Keratinocyte (primary cell): ENCODE measurements around the gene PRXL2B. TPM values are rescaled to one million over a fixed set of nuclear protein-coding genes. Genes with fewer than 3 reads are reported as not detected.
A peak's percentile ranks its signal among the peaks of the same experiment; 100 is the strongest.

Source experiments
- DNase-seq: peaks from one replicate; pipeline ENCODE4 v3.0.0-alpha.2; 2011; ENCODE audit warnings: low read depth, missing footprints, low spot score
- FAIRE-seq: peaks from 2 replicates; lab custom pipeline; 2011; peaks lifted over from hg19 to GRCh38; lab: Jason Lieb, UNC
- H2AFZ ChIP-seq: 2 replicates; pipeline ENCODE4 v1.6.0; 2012; ENCODE audit warnings: low read length, control low read depth, inconsistent platforms; ENCODE audit not compliant: control insufficient read depth
- H3K27ac ChIP-seq: 2 replicates; pipeline ENCODE4 v1.5.1; 2011; ENCODE audit warnings: low read length; ENCODE audit not compliant: control insufficient read depth, insufficient read depth
- H3K27me3 ChIP-seq: 3 replicates; pipeline ENCODE4 v1.6.0; 2011; ENCODE audit warnings: low read length; ENCODE audit not compliant: control insufficient read depth, insufficient read depth; ENCODE audit errors: extremely low read depth
- H3K36me3 ChIP-seq, 2 experiments: 2 replicates in 1 of 2; 3 replicates in 1 of 2; pipeline ENCODE4 v1.5.1; 2011; ENCODE audit warnings: low read length in 2 of 2, mild to moderate bottlenecking in 1 of 2; ENCODE audit not compliant: control insufficient read depth in 2 of 2, insufficient read depth in 2 of 2; ENCODE audit errors: extremely low read depth in 1 of 2
- H3K4me1 ChIP-seq: 3 replicates; pipeline ENCODE4 v1.5.1; 2011; ENCODE audit warnings: low read length; ENCODE audit not compliant: control insufficient read depth, insufficient read depth; ENCODE audit errors: extremely low read depth
- H3K4me2 ChIP-seq: 3 replicates; pipeline ENCODE4 v1.6.0; 2011; ENCODE audit warnings: low read depth, low read length; ENCODE audit not compliant: control insufficient read depth, insufficient read depth; ENCODE audit errors: extremely low read depth
- H3K4me3 ChIP-seq, 3 experiments: fragments of 200-600 bp in 1 of 3; sonication (generic) in 1 of 3; 2 replicates in 2 of 3; 3 replicates in 1 of 3; pipeline ENCODE4 v1.5.1; 2011 to 2016; ENCODE audit warnings: low read length in 3 of 3, mild to moderate bottlenecking in 3 of 3, control low read depth in 2 of 3, inconsistent platforms in 1 of 3, low read depth in 1 of 3, mixed read lengths in 1 of 3, mixed run types in 1 of 3, moderate library complexity in 1 of 3; ENCODE audit not compliant: control insufficient read depth in 2 of 3, insufficient read depth in 2 of 3; ENCODE audit errors: extremely low read depth in 1 of 3
- H3K79me2 ChIP-seq: 2 replicates; pipeline ENCODE4 v1.6.0; 2012; ENCODE audit warnings: low read length; ENCODE audit not compliant: control insufficient read depth, insufficient read depth
- H3K9ac ChIP-seq: 3 replicates; pipeline ENCODE4 v1.6.0; 2011; ENCODE audit warnings: low read length; ENCODE audit not compliant: control insufficient read depth, insufficient read depth; ENCODE audit errors: extremely low read depth
- H3K9me1 ChIP-seq: 3 replicates; pipeline ENCODE4 v1.6.0; 2011; ENCODE audit warnings: low read length; ENCODE audit not compliant: control insufficient read depth, insufficient read depth; ENCODE audit errors: extremely low read depth
- H3K9me3 ChIP-seq: 2 replicates; pipeline ENCODE4 v1.5.1; 2012; ENCODE audit warnings: low read depth, low read length; ENCODE audit not compliant: control insufficient read depth
- H4K20me1 ChIP-seq: 3 replicates; pipeline ENCODE4 v1.6.0; 2011; ENCODE audit warnings: low read length; ENCODE audit not compliant: control insufficient read depth, insufficient read depth; ENCODE audit errors: extremely low read depth
- EZH2 ChIP-seq: IDR thresholded peaks from one replicate; pipeline ENCODE4 v1.6.1; 2012; ENCODE audit warnings: inconsistent platforms, mild to moderate bottlenecking, low read length, moderate library complexity
- dilution Hi-C: fragments of 300-500 bp; cut with MboI; formaldehyde crosslinking; loops from one replicate; pipeline ENCODE4 v1.7.0; 2020; ENCODE audit warnings: low sequenced_read_pairs; ENCODE audit not compliant: extremely low pct_ligation_motif_present
- polyA plus RNA-seq, 5 experiments: library from polyadenylated mRNA; depleted of rRNA in 3 of 5; stranded (reverse) in 3 of 5; stranded (forward) in 1 of 5; unstranded in 1 of 5; fragments of >200 nt; gene quantifications; 1 replicate in 1 of 5; 2 replicates in 3 of 5; 3 replicates in 1 of 5; pipeline versions ENCODE4 v1.2.1 to v1.2.3, GENCODE V29; 2011 to 2012; ENCODE audit warnings: missing spikeins in 2 of 5, low read depth in 1 of 5, low replicate concordance in 1 of 5
- TF ChIP-seq, protein P1 (sequence below), 3 experiments: IDR thresholded peaks in 1 of 3; conservative IDR thresholded peaks in 1 of 3; optimal IDR thresholded peaks in 1 of 3; 2 replicates in 2 of 3; 3 replicates in 1 of 3; pipeline versions ENCODE3 to v1.5.1; 2011; ENCODE audit warnings: low read length in 3 of 3, mild to moderate bottlenecking in 3 of 3, moderate library complexity in 2 of 3, control low read depth in 1 of 3, inconsistent platforms in 1 of 3; ENCODE audit not compliant: insufficient read depth in 2 of 3; ENCODE audit errors: extremely low read depth in 1 of 3

Gene PRXL2B
- polyA plus RNA-seq, 1 donor (not counting 4 experiments of a cell fraction or from before 2014, with no cell fraction given) = 11.4 TPM

DNA sequence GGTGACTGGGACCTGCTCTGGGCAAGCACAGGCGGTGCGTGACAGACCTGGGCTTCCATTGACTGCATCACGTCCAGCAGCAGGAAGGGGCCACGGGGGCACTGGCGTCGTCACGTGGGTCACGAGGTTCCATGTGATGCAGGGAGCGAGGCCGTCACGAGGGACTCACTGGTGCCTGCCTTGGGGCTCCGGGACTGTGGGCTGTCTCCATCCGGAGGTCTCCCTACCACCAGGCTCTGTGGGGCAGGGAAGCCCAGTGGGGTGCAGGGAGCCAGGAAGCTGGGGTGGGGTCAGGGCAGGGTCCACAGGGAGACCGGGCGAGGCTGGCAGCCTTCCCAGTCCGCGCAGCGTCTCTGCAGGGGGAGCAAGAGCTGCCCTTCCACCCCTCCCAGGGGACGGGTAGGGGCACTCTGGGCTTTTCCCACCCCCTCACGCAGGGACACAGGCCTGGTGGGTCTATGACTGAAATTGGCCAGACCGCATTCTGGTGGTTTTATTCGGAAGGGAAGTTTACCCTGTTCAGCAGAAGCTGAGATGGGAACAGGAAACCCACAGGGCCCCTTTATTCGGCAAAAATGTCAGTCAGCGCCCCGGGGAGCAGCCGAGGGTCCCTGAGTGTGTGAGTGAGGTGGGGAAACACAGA is 30.8 kb upstream of the PRXL2B start:
- Histone ChIP-seq H3K9me3 (no peaks in the 10 kb centered on the region), H2AFZ (peak overlapping the region; percentile 92), H3K4me3 (peak overlapping the region; percentile 30 to 75 (median 74)), H3K27me3 (no peaks in the 10 kb centered on the region), H3K4me2 (peak overlapping the region; percentile 93), H4K20me1 (no peaks in the 10 kb centered on the region), H3K79me2 (no peaks in the 10 kb centered on the region), H3K4me1 (peaks cover 11% of the 10 kb centered on the region), H3K9ac (peak overlapping the region; percentile 74), H3K27ac (peak overlapping the region; percentile 36), H3K36me3 (no peaks in the 10 kb centered on the region), H3K9me1 (no peaks in the 10 kb centered on the region)
- dilution Hi-C loops = no loop called here
- TF ChIP-seq, protein P1, sequence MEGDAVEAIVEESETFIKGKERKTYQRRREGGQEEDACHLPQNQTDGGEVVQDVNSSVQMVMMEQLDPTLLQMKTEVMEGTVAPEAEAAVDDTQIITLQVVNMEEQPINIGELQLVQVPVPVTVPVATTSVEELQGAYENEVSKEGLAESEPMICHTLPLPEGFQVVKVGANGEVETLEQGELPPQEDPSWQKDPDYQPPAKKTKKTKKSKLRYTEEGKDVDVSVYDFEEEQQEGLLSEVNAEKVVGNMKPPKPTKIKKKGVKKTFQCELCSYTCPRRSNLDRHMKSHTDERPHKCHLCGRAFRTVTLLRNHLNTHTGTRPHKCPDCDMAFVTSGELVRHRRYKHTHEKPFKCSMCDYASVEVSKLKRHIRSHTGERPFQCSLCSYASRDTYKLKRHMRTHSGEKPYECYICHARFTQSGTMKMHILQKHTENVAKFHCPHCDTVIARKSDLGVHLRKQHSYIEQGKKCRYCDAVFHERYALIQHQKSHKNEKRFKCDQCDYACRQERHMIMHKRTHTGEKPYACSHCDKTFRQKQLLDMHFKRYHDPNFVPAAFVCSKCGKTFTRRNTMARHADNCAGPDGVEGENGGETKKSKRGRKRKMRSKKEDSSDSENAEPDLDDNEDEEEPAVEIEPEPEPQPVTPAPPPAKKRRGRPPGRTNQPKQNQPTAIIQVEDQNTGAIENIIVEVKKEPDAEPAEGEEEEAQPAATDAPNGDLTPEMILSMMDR (optimal IDR thresholded peaks at IDR 0.05 in 1 of 3, IDR thresholded peaks at IDR 0.05 in 1 of 3, conservative IDR thresholded peaks at IDR 0.05 in 1 of 3; ENCODE audit: extremely low read depth in 1 of 3, insufficient read depth in 2 of 3, low read length in 3 of 3) = no peak
- TF ChIP-seq EZH2 = no peak
- no peak for DNase-seq
- FAIRE-seq = no peak

DNA sequence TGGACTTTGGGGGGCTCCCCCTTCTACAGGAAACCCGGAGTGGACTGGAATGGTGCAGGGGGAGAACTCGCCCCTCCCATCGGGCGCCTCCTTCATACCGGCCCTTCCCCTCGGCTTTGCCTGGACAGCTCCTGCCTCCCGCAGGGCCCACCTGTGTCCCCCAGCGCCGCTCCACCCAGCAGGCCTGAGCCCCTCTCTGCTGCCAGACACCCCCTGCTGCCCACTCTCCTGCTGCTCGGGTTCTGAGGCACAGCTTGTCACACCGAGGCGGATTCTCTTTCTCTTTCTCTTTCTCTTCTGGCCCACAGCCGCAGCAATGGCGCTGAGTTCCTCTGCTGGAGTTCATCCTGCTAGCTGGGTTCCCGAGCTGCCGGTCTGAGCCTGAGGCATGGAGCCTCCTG is 30.3 kb upstream of the PRXL2B start, which contains the start of gene TNFRSF14:
TSS of gene TNFRSF14 (plus strand) at position 95 of the 401 bp plus-strand sequence. CDS start at position 389, 294 bp downstream.
- H3K4me1 ChIP-seq = peaks cover 11% of the 10 kb centered on the region
- no peaks in the 10 kb centered on the region for H3K27me3 ChIP-seq
- no peak for DNase-seq
- no peaks in the 10 kb centered on the region for H4K20me1 ChIP-seq
- peak within 1 kb of the TSS; percentile 30 to 75 (median 74) for H3K4me3 ChIP-seq
- H3K9ac ChIP-seq = peak within 1 kb of the TSS; percentile 74
- peak; percentile 52 for FAIRE-seq
- dilution Hi-C loops = no loop called here
- H3K9me1 ChIP-seq = no peaks in the 10 kb centered on the region
- H3K27ac ChIP-seq = peak within 1 kb of the TSS; percentile 36
- H3K79me2 ChIP-seq = no peaks in the 10 kb centered on the region
- peak within 1 kb of the TSS; percentile 93 for H3K4me2 ChIP-seq
- no peak for TF ChIP-seq EZH2
- TF ChIP-seq, protein P1 (optimal IDR thresholded peaks at IDR 0.05 in 1 of 3, IDR thresholded peaks at IDR 0.05 in 1 of 3, conservative IDR thresholded peaks at IDR 0.05 in 1 of 3; ENCODE audit: extremely low read depth in 1 of 3, insufficient read depth in 2 of 3, low read length in 3 of 3) = no peak
- H2AFZ ChIP-seq = peak within 1 kb of the TSS; percentile 92
- no peaks in the 10 kb centered on the region for H3K36me3 ChIP-seq
- no peaks in the 10 kb centered on the region for H3K9me3 ChIP-seq
